Measurements from ENCODE around the gene BHLHA15. TPM values are rescaled to one million over a fixed set of nuclear protein-coding genes. Genes with fewer than 3 reads are reported as not detected.

Gene BHLHA15
- total RNA-seq, 2 donors from 2014 or later = 247 to 584 TPM

- no peaks in the 10 kb centered on the region for H3K27me3 ChIP-seq
- TF ChIP-seq CTCF (IDR thresholded peaks at IDR 0.05) (no peak), POLR2A (IDR thresholded peaks at IDR 0.05) (no peak)
- no peak for ATAC-seq
- H3K9me3 ChIP-seq = no peaks in the 10 kb centered on the region
- peaks cover 6 to 12% of the 10 kb centered on the region in 2 donors for H3K36me3 ChIP-seq (replicated peaks in 1 of 2; ENCODE audit: insufficient read depth in 1 of 2, low read depth in 2 of 2)
- H3K4me3 ChIP-seq = no peak overlapping the region
- intact Hi-C loops (cut with DNase I) = no loop called here
- H3K27ac ChIP-seq = no peak overlapping the region
- H3K4me1 ChIP-seq = no peaks in the 10 kb centered on the region
- no peak for DNase-seq
- WGBS, 2 donors = 67 to 82% methylated on average over 15 of the region's 15 CpGs
These were observed 8.7 kb upstream of the BHLHA15 start for GRCh38 chr7:98202367-98203195.

DNA sequence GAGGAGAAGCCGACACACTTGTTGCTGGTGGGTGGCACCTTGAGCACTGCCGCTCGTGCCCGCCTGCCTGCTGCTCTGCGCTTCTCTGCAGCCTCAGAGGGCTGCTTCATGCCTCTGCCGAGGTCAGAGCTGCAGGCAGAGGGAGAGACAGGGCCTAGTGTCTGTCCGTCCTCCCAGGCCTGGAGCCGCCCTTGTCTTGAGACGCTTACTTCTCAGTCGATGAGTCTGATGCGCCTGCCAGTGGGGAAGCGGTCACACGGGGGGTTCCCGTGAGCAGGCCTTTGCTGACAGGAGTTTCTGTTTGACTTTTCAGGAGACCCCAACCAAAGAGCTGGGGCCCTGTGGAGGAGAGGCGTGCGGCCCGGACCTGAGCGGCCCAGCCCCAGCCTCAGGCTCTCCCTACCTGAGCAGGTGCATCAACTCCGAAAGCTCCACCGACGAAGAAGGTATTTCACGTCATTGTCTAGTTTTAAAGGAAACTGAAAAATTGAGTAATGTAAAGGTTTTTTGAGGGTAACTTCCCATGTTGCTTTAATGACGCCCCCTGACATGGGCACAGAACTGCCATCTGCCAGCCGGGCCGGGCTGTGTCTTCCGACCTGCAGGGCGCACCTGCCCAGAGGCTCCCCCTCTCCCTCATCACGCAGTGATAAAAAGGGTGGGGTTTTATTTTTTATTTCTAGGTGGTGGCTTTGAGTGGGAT, 7.8 kb upstream of the BHLHA15 start:
- ATAC-seq (no peak), DNase-seq (no peak)
- Histone ChIP-seq H3K4me1 (no peaks in the 10 kb centered on the region), H3K4me3 (no peak overlapping the region), H3K27ac (no peak overlapping the region), H3K27me3 (no peaks in the 10 kb centered on the region), H3K36me3 (replicated peaks in 1 of 2; ENCODE audit: insufficient read depth in 1 of 2, low read depth in 2 of 2) (peaks cover 6 to 12% of the 10 kb centered on the region in 2 donors), H3K9me3 (no peaks in the 10 kb centered on the region)
- WGBS, 2 donors = 94 to 98% methylated on average over 18 to 27 of the region's 28 CpGs
- intact Hi-C loops (cut with DNase I) = no loop called here
- TF ChIP-seq POLR2A (IDR thresholded peaks at IDR 0.05) (no peak), CTCF (IDR thresholded peaks at IDR 0.05) (no peak)

- H3K4me3 ChIP-seq = no peak overlapping the region
- intact Hi-C loops (cut with DNase I) = no loop called here
- H3K27ac ChIP-seq = no peak overlapping the region
- 94 to 95% methylated on average over 15 to 18 of the region's 18 CpGs for WGBS, 2 donors
- no peak for TF ChIP-seq POLR2A (IDR thresholded peaks at IDR 0.05)
- TF ChIP-seq CTCF (IDR thresholded peaks at IDR 0.05) = no peak
- DNase-seq = no peak
- no peak for ATAC-seq
- no peaks in the 10 kb centered on the region for H3K4me1 ChIP-seq
- H3K36me3 ChIP-seq (replicated peaks in 1 of 2; ENCODE audit: insufficient read depth in 1 of 2, low read depth in 2 of 2) = peaks cover 6 to 12% of the 10 kb centered on the region in 2 donors
- H3K9me3 ChIP-seq = no peaks in the 10 kb centered on the region
- no peaks in the 10 kb centered on the region for H3K27me3 ChIP-seq
These were observed 7.2 kb upstream of the BHLHA15 start for GRCh38 chr7:98203964-98204605.

DNA sequence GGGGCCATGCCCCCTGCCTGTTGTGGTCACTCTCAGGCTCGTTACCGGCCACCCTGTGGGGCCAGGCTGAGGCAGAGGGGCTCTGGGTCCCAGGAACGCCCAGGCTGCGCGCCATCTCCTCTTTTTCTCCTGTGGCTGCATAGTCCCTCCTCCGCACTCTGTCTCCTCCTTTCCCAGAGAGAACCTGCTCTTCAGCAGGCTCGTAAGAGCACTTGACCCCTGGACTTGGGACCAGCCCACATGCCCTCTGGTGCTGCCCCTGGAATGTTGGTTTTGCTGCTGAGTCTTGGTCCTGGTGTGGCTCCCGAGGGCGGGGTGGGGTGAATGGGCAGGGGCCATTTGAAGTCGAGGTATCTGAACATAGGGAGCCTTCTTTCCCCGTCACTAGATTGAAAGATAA, 6.6 kb upstream of the BHLHA15 start:
- WGBS, 2 donors = 79 to 93% methylated on average over 10 to 11 of the region's 11 CpGs
- no peak for ATAC-seq
- TF ChIP-seq POLR2A (IDR thresholded peaks at IDR 0.05) (no peak), CTCF (IDR thresholded peaks at IDR 0.05) (no peak)

More for the DNA sequence above, 6.6 kb upstream of the BHLHA15 start:
- H3K4me1 ChIP-seq = no peaks in the 10 kb centered on the region
- no peak for DNase-seq
- no peak overlapping the region for H3K4me3 ChIP-seq
- no peak overlapping the region for H3K27ac ChIP-seq
- H3K27me3 ChIP-seq = no peaks in the 10 kb centered on the region
- intact Hi-C loops (cut with DNase I) = no loop called here
- peaks cover 6 to 12% of the 10 kb centered on the region in 2 donors for H3K36me3 ChIP-seq (replicated peaks in 1 of 2; ENCODE audit: insufficient read depth in 1 of 2, low read depth in 2 of 2)
- H3K9me3 ChIP-seq = no peaks in the 10 kb centered on the region

Data from body of pancreas (tissue), 4 donors.